ENCODE data around the gene PTPRR.

PTPRR gene

GRCh38 chr12:70590051-70590450 lies 330.5 kb downstream of the PTPRR start:
- DNase-seq = peak; percentile 48

Measured in midbrain (tissue), 1 donor.